K562 (cell line): ENCODE measurements around the gene TAS1R3. TPM values are rescaled to one million over a fixed set of nuclear protein-coding genes. Genes with fewer than 3 reads are reported as not detected.

ENCODE experiments used
- ARNT ChIP-seq, 2 experiments: fragments of 450-650 bp; IDR thresholded peaks; 2 replicates each; pipeline ENCODE4 v1.6.1; 2016; ENCODE audit warnings: mild to moderate bottlenecking in 1 of 2
- ATF4 ChIP-seq: fragments of 450-650 bp; formaldehyde crosslinking; IDR thresholded peaks from 2 replicates; pipeline ENCODE4 v1.4.0; 2022; ENCODE audit warnings: mild to moderate bottlenecking, moderate library complexity
- EP400 ChIP-seq: fragments of 450-650 bp; IDR thresholded peaks from 2 replicates; pipeline ENCODE4 v1.6.1; 2017; ENCODE audit warnings: antibody characterized with exemption, mild to moderate bottlenecking, moderate library complexity
- MTA3 ChIP-seq: fragments of 450-650 bp; formaldehyde crosslinking; IDR thresholded peaks from 2 replicates; pipeline ENCODE4 v1.6.1; 2017; ENCODE audit warnings: mild to moderate bottlenecking, borderline replicate concordance
- SAFB2 ChIP-seq: fragments of 200-400 bp; formaldehyde crosslinking; IDR thresholded peaks from 2 replicates; pipeline ENCODE4 v1.6.1; 2018; ENCODE audit warnings: borderline replicate concordance, low read length, low read depth, moderate library complexity; ENCODE audit not compliant: severe bottlenecking
- SMAD3 ChIP-seq: fragments of 450-650 bp; formaldehyde crosslinking; conservative IDR thresholded peaks from 2 replicates; pipeline ENCODE4 v1.4.0; 2020; ENCODE audit warnings: mild to moderate bottlenecking
- THAP12 ChIP-seq: fragments of 250-450 bp; sonication (Bioruptor Pico); IDR thresholded peaks from 2 replicates; pipeline ENCODE4 v1.9.0; 2021; ENCODE audit warnings: mild to moderate bottlenecking, inconsistent platforms
- TOE1 ChIP-seq, 2 experiments: fragments of 450-650 bp in 1 of 2; sonication (generic) in 1 of 2; formaldehyde crosslinking in 1 of 2; IDR thresholded peaks; 2 replicates each; pipeline versions ENCODE4 v1.7.1 to v1.8.0; 2016 to 2022; ENCODE audit warnings: borderline replicate concordance in 2 of 2, mild to moderate bottlenecking in 2 of 2, antibody characterized with exemption in 1 of 2, inconsistent platforms in 1 of 2, low read depth in 1 of 2, missing genetic modification reagents in 1 of 2, moderate library complexity in 1 of 2
- polyA plus RNA-seq, 8 experiments: library from polyadenylated mRNA; depleted of rRNA in 4 of 8; stranded (reverse) in 5 of 8; unstranded in 3 of 8; fragments of >200 nt; fragmentation: Nextera tagmentation in 2 of 8; fragmentation: Illumina TruSeq in 1 of 8; extraction: Ambion mirVana in 2 of 8; extraction: Trizol in 1 of 8; gene quantifications; 2 replicates each; pipeline versions ENCODE4 v1.2.1 to v1.2.3, GENCODE V29; 2011 to 2014; ENCODE audit warnings: inconsistent platforms in 1 of 8, missing spikeins in 1 of 8
- total RNA-seq, 7 experiments: library from RNA; depleted of rRNA in 6 of 7; stranded (reverse); fragments of >200 nt in 6 of 7; fragmentation: Illumina TruSeq in 2 of 7; extraction: Trizol in 2 of 7; gene quantifications; 2 replicates each; pipeline versions ENCODE4 v1.2.1 to v1.2.3, GENCODE V29; 2011 to 2021; ENCODE audit warnings: low replicate concordance in 1 of 7

The TAS1R3 gene
- total and polyA plus RNA-seq, 9 of the 15 experiments (the other 6 are each of a cell fraction or from before 2014, with no cell fraction given): 0.07 to 0.13 TPM; not detected in 7

DNA sequence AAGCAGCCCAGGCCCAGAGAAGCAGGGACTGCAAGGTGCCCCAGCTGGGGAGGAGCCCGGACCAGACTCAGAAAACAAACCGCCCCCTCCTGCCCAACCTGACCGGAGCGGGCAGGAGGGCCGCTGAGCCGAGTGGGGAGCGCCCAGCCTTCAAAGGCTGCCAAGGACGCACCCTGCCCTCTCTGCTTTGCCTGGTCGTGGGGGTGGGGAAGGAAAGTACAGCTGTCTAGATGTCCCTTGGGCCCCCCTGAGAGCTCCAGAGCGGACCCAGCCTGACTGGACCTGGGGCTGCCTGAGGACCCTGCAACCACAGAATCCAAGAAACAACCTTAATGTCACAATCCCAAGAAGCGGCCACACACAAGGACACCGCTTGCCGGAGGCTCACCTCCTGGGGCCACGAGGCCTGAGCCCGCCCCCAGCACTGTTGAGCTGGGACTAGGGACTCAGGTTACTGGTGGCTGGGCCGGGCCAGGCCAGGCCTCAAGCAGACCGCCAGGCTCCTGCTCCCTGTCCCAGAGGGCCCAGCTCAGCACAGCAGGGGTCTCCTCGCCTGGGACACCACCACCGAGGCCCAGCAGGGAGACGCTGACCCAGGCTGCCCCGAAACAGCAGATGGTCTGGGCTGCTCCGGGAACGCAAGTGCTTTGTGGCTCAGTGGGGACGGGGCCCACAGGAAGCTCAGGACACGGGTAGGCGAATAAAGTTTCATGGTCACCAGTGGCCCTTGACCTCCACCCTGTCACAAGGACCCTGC is 16.8 kb downstream of the TAS1R3 start (continued):
- TF ChIP-seq SAFB2 (no peak), THAP12 (CRISPR knock-in tag) (0 out of 2 replicates have a peak, but pooled peaks have one; percentile 17), MTA3 (no peak), ATF4 (CRISPR knock-in tag) (no peak), TOE1 (IDR thresholded peaks at IDR 0.05; ENCODE audit: borderline replicate concordance) (no peak; the same call in 1 of the 2 replicates), TOE1 (CRISPR knock-in tag; IDR thresholded peaks at IDR 0.05; ENCODE audit: borderline replicate concordance, low read depth) (no peak), EP400 (no peak; the same call in 1 of the 2 replicates), SMAD3 (CRISPR knock-in tag) (no peak), ARNT (IDR thresholded peaks at IDR 0.05) (no peak)
